ENCODE results near the gene IGFBP3.

IGFBP3 gene

GRCh38 chr7:45922810-45923209 is 1.7 kb upstream of the IGFBP3 start:
- DNase-seq (ENCODE audit: low spot score) = no peak

DNA sequence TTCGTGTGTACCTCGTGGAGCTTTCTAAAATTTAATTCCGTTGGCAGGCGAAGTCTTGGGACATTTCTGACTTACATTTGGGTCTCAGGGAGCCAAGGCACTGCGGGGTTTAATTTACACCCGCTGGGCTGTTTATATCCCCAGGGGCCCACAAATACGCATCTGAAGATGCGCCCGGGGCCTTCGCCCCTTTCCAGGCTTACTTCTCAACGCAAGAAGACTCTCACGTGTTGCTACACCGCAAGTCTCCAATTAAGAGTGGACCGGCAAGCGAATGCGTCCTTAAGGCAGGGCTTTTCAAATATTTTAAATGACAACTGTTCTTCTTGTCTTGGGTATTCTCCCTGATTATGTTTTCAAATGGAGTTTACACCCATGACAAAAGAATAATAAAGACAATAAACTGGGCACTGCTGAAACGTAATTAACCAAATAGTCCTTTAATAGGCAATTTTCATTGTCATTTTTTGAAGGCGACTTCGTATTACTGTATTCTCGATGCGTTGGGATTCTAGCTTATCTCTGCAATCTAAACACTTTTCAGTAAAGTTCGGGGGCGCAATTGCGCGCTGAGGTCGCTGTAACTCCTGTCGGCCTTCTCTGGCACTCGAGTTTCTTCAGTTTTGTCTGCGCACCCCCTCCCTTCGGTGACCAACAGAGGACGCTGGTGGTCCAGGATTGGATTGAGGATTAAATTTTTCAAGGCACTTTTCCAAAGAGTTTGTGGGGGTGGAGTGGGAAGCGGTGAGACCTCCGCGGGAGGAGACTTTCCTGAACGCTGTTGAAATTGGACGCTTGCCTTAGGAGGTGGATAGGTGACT is 837 bp upstream of the IGFBP3 start:
- DNase-seq (ENCODE audit: low spot score) = peak; percentile 53

- DNase-seq (ENCODE audit: low spot score) = no peak
Observed at GRCh38 chr7:45921381-45921698, 268 bp upstream of the IGFBP3 start.

DNA sequence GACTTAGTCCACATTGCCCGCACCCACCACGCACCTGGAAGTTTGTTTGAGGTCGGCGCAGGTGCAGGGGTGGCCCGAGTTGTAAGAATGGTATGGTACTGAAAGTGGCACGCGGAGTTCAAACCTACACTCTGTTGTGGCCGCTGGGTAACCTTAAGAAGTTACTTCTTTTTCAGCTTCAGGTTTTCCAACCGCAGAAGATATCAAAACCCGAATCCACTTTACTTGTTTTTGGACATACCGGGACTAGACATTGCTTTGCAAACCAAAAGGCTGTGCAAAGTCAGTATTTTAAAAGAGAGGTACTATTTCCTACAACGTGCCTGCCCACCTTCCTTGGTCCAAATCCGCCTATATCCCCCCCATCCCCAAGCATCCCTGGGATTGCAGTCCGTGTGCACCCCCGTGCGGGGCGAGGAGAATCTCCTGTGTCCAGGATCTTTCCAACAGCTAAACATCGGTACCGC is 1.0 kb downstream of the IGFBP3 start:
- no peak for DNase-seq (ENCODE audit: low spot score)

DNA sequence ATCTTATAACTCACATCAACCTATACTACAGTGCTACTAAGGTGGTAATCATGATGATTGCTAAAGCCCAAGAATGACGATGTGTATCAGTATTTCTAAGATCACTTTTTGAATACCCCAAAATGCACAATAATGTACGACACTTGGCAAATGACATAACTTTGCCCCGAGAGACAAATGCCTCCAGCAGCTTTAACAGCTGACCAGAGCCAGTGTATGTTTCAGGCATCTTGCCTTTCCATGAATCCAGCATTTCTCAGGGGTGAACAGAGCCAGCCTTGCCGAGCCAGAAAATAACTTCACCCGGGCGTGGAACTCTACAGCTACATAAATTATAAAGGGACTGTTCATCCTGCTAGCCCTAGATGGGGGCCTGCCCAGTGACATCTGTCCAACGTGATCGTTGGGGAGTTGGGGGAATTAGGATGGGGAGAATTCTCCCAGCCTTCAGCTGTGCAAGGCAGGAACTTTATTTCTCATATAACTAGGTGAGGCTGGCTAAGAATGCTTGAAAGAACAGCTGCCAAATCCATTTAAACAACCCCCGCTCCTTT is 1.8 kb downstream of the IGFBP3 start:
- no peak for DNase-seq (ENCODE audit: low spot score)

DNA sequence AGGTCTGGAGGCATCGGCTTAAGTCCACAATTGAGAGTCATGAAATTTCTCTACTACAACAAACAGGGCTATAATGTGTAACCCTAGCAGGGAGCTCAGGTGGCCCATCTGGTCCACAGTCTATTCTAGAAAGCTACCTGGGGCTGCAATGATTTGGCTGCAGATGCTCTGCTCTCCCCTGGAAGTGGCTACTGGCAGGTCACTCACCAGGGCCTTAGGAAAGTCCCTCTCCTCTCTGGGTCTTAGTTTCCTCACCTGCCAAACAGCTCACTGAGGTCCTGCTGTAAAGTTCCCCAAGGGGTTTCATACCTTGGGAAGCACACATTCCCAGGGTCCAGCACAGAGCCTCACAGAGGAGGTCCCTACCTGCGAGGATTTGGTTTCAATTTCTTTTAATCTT is 2.5 kb downstream of the IGFBP3 start:
- no peak for DNase-seq (ENCODE audit: low spot score)

DNA sequence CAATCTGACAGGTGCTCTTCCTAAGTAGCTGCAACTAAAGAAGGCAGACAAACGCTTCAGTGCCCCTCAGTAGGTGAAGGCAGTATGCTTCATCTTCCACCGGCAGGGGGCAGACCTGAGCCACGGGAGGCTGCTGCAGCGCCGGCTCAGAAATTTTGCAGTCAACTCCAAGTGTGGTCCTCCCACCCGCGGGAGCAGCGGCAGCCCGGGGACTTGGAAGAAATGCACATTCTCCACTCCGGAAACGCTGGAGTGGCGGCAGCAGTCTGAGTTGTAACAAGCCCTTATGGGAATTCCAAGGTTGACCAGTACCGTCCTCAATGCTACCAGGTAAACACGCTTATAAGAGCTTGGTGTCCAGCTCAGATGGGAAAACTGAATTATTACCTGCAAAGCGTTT is 3.4 kb downstream of the IGFBP3 start:
- peak; percentile 83 for DNase-seq (ENCODE audit: low spot score)

- no peak for DNase-seq (ENCODE audit: low spot score)
Observed at GRCh38 chr7:45917064-45917463, 4.0 kb downstream of the IGFBP3 start.

- no peak for DNase-seq (ENCODE audit: low spot score)
Observed at GRCh38 chr7:45915606-45916005, 5.5 kb downstream of the IGFBP3 start.

DNA sequence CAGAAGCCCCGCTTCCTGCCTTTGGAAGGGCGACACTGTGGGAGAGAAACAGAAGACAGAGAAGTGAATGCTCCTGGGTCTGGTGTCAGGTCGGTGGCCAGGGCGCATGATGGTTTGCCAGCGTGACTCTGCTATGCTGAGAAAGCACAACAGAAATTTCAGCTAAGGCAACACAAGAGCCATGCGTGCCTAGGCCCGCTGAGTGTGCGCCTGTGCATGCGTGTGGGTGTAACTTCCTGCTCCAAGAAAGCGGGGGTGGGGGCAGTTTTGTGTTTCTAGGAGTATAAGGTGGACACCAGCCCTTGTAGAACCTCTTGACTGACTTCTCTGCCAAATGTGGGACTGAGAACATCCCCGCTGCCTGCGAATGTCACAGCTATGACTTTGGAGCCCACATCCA is 6.2 kb downstream of the IGFBP3 start:
- no peak for DNase-seq (ENCODE audit: low spot score)

GRCh38 chr7:45912972-45913371 is 8.1 kb downstream of the IGFBP3 start:
- DNase-seq (ENCODE audit: low spot score) = no peak

- DNase-seq (ENCODE audit: low spot score) = no peak
Observed at GRCh38 chr7:45911311-45911710, 9.8 kb downstream of the IGFBP3 start.

DNA sequence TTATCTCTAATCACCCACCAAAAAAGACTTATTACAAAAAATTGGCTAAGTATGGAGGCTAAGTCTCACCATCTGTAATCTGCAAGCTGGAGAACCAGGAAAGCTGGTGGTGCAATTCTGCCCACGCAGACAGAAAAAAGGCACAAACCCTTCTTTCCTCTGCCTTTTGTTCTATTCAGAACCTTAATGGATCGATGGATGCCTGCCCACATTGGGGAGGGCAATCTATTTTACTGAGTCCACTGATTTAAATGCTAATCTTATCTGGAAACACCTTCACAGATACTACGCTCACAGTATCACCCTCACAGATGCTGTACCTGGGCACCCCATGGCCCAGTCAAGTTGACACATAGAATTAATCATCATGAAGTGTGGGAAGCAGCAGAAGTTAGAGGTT is 10.2 kb downstream of the IGFBP3 start:
- no peak for DNase-seq (ENCODE audit: low spot score)

DNA sequence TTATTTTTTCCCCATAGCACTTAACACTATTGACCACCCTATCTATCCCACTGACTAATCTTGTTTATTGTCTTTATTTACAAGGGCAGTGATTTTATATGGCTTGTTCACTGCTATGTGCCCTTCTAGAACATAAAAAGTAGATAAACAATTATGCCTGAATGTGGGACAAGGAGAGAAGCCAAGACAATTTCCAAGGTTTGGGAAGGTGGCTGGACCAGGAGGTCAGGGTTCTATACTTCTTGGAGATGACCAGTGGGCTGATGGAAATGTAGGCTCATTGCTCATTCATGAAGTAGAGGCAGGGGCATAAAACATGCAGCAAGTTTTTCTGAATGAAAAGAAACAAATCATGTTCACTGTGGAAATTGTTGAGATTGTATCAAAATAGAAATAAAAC is 11.5 kb downstream of the IGFBP3 start:
- no peak for DNase-seq (ENCODE audit: low spot score)

GRCh38 chr7:45902820-45903219 is 18.3 kb downstream of the IGFBP3 start:
- no peak for DNase-seq (ENCODE audit: low spot score)

GRCh38 chr7:45901566-45901965 is 19.5 kb downstream of the IGFBP3 start:
- no peak for DNase-seq (ENCODE audit: low spot score)

DNA sequence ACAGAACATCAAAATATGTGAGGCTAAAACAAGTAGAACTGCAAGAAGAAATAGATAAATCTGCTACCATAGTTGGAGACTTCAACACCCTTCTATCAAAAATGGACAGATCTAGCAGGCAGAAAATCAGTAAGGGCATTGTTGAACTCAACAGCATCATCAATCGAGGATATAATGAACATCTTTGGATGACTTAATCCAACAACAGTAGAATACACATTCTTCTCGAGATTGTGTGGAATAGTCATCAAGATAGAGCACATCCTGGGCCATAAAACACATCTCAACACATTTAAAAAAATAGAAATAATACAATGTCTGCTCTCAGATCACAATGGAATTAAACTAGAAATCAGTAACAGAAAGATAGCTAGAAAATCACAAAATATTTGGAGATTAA is 22.9 kb downstream of the IGFBP3 start:
- DNase-seq (ENCODE audit: low spot score) = no peak

- DNase-seq (ENCODE audit: low spot score) = no peak
Observed at GRCh38 chr7:45897042-45897690, 23.9 kb downstream of the IGFBP3 start.

- no peak for DNase-seq (ENCODE audit: low spot score)
Observed at GRCh38 chr7:45894665-45895062, 26.4 kb downstream of the IGFBP3 start.

- DNase-seq (ENCODE audit: low spot score) = no peak
Observed at GRCh38 chr7:45893996-45894664, 26.9 kb downstream of the IGFBP3 start.

DNA sequence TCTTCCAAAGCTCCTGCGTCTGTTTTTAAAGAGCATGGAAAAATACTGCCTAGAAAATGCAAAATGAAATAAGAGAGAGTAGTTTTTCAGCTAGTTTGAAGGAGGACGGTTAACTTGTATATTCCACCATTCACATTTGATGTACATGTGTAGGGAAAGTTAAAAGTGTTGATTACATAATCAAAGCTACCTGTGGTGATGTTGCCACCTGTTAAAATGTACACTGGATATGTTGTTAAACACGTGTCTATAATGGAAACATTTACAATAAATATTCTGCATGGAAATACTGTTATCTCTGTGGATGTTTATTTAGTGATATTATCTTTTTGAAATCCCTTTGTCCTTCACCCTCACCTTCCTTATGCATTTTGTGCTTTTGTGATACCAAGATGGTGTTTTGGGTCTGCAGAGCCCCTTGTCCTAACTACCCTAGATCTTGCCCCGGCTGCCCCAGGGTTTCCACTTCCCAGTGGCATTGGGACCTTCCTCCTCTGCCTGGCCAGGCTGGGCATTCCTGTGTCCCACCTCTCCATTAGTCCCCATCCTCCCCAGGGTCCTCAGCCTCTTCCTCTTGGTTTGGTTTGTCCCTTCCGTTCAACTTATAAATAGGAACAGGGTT is 27.6 kb downstream of the IGFBP3 start:
- DNase-seq (ENCODE audit: low spot score) = no peak

GRCh38 chr7:45892407-45893035 is 28.6 kb downstream of the IGFBP3 start:
- no peak for DNase-seq (ENCODE audit: low spot score)
